Activated CD8-positive, alpha-beta memory T cell treated with anti-CD3 and anti-CD28 coated beads, Interleukin-2, amount 50 U/mL, for 24 hours (primary cell): ENCODE measurements around the gene CDH4.

Experiments
- DNase-seq: peaks from one replicate; pipeline ENCODE4 v3.0.0-alpha.2; 2020; ENCODE audit errors: extremely low read depth

CDH4 gene

DNA sequence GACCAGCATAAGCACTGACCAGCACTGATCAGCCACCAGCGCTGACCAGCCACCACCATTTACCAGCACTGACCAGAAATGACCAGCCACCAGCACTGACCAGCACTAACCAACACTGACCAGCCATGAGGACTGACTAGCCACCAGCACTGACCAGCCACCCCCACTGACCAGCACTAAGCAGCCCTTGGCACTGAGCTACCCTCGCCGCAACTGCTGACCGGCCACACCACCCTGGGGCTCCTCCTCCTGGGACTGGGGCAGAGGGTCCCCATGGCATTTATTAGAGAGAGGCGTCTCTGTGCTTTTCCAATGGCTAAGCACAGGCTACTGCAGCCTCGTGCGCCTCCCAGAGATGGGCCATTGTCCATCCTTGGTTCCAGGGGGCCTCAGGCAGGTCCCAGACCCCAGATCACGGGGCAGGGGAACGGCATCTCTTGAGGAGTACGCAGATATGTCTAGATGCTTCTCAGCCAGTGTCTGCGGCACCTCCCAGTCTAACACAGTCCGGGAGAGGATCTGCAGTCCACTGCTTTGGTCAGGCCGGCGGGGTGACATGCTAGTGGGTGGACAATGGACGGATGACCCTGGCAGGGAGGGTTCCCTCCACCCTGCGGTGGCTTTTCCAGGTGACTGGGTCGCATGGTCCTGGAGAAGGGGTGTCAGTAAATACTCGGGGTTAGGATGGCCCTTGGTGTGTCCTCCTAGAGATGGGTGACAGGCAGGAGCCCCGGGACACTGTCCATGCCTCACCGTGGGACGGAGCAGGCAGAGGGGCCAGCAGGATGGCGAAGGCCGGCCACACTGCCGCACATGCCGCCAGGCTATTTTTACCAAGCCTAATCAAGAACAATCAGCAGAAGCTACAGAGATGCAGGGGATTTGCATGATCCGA is 645.6 kb downstream of the CDH4 start:
- DNase-seq, result no peak

DNA sequence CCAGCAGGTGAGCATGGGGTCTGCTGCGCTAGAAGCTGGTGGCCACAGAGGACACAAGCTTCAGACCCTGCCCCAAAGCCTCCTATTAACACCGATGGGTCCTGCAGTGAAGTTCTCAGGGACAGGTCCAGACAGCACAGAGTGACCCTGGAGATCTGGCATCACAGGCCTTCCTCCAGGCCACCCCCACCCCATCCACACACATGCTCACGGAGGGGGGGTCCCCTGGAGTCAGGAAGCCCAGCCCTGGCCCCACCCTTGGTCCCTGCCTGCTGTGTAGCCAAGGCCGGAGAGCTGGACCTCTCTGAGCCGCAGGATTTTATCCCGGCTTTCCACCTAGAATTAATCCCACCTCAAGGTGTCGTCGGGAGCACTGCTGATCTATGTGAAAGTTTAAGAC is 646.3 kb downstream of the CDH4 start:
- DNase-seq, result no peak

DNA sequence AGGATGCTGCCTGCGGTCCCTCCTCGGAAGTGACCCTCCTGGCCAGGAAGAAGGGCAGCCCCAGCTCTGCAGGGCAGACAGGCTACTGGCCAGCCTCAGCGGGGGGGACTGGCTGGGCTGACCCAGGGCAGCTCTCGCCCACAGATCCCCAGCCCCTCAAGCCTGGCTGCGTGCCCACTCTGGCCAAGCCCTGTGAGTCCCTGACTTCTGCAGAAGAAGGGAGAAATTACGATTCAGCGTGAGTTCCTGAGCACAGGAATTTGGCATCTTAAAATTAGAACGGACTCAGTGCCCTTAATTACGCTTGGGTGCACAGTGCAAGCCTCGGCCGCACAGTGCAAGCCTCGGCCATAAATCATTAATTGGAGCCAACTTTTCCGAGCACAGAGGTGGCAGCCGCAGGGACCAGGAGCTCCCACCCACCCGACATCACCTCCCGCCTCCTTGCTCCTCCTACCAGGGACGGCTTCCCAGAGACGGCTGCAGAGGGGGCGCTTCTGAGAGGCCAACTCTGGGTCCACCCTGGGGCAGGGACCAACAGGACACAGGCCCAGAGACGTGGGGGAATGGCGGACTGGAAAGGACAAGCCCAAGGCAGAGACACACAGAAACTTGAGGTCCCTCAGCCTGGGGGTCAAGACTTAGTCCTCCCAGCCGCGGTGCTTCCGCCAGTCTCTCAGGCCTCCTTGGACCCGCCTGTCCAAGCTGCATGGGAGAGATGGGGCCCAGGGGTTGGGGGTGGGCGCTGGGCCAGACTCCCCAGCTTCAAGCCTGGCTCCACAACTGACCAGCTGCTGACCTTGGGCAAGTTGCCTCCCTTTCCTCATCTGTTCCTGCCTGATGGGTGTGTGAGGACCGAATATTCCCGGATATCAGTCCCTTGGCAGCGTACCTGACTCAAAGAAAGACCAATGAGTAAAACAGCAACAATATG is 648.2 kb downstream of the CDH4 start:
- DNase-seq, result no peak

DNA sequence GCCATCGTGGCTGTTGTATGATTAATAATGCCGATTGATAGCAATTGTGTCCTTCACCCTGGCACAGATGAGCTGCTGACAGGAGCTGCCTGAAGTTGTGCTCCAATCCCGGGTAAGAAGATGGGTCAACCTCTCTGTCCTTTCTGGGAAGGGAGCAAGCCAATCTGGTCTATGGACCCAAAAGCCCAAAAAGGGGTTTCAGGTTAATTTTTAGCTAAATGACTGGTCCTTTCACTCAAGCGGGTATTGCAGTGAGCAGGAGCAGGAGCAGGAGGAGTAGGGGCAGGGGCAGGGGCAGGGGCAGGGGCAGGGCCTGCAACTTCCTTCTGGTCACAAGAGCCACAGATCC is 648.9 kb downstream of the CDH4 start:
- no peak for DNase-seq

DNA sequence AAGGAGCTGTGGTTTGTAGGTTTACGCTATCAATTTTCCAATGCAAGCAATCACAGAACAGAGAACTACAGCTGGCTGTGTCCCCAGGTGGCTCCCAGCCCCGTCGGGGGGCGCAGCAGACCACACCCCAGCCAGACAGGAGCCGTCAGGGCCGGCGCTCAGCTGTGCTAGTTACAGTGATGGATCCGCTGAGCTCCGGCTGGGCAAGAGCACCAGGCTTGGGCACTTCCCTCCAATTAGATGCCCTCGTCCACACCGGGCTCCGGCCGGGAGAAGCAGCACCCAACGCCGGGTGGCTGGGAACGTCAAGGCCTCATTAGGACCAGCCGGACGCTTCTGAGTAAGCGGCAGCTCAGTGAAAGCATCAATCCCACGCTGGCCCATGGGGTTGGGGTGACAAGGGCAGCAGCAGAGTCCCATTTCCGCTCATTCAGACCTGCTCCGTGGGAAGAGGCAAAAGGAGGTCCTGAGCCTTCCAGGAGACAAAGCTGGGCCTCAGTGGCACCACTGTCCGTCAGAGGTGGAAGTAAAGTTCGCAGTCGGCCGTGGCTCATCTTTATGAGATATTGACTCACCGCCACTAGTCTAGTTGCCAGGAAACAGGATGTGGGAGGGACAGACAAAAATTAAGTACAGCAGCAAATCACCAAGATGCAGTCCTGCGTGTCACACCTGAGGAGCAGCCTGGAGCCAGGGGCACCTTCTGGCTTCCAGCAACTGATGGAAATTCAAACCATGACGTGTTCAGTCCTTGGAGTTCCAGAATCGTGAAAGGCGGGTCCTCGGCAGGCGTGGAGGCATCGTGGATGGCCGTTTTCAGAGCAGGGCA is 649.5 kb downstream of the CDH4 start:
- no peak for DNase-seq

DNA sequence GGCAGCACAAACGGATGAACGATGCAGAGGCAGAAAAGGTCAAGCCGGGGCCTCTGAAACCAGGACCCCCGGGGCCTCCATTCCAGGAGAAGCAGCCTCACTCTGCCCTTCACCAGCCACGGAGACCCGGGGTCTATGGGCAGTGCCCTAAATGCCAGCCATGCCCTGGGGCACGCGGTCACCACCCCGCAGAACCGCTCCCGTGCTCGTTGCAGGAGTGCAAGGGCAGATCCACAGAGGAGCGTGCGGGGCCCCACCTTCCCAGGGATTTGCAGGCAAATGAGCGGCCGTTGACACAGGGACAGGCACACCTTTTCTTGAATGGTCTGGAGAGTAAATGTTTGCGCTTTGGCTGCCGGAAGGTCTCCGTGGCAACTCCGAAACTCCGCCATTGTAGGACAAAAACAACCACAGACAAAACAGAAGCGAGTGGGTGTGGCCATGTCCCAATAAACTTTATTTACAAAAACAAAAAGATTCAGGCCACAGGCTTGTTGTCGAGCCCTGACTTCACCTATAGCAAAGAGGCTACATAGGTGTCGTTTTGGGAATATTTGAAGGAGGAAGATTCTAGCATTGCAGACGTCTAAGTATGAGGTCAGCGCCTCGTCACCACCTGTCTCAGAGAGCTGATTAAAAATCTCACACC is 650.3 kb downstream of the CDH4 start:
- no peak for DNase-seq

DNA sequence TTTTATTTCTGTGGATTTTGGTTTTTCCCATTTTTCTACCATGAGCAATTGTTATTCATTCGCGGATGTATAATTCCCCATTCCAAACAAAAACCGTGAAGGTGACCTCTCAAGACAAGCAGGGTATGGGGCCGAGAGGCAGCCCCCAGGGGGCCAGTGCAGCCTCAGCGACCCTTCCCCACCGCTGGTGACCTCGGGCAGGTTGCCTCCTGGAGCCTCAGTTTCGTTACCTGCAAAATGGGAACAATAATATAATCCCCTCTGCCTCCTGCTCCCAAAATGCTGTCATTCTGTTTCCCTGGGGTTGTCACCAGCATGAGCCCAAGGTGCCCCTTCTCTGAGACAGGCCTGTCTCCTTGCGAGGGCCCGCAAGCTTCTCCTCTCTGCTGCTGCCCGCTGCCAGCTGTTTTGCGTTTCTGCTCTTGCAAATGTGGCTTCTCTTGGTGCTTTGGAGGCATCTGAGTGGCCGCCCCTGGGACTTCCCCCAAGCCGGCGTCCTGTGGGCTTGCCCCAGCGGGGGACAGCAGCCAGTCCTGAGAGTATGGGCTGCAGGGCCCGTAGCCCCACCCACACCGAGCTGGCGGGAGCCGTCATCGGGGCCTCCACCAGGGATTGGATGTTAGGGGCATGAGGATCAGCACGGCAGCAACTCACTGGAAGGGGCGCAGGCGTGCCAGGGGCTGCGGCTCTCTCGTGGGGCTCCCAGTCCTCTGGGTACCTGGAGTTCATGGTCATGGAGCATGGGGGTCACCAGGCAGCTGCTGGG is 651.7 kb downstream of the CDH4 start:
- DNase-seq, result no peak

DNA sequence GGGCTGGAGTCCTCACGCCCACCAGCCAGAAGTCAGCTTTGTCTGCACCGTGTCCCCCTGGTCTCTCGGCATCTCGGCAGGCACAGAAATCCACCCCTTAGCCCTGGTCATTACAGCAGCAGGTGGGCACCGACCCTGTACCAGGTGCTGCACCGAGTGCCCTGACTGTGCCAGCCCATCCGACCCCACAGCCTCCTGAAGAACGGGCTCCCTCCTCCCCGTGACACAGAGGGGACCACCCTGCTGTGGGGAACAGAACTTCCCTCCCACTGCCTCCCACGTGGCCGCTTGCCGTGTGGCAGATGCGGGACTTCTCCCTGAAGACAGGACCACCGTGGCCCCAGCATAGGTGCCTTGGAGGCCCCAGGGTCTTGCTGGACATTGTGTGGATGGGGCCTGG is 652.4 kb downstream of the CDH4 start:
- DNase-seq, result no peak

DNA sequence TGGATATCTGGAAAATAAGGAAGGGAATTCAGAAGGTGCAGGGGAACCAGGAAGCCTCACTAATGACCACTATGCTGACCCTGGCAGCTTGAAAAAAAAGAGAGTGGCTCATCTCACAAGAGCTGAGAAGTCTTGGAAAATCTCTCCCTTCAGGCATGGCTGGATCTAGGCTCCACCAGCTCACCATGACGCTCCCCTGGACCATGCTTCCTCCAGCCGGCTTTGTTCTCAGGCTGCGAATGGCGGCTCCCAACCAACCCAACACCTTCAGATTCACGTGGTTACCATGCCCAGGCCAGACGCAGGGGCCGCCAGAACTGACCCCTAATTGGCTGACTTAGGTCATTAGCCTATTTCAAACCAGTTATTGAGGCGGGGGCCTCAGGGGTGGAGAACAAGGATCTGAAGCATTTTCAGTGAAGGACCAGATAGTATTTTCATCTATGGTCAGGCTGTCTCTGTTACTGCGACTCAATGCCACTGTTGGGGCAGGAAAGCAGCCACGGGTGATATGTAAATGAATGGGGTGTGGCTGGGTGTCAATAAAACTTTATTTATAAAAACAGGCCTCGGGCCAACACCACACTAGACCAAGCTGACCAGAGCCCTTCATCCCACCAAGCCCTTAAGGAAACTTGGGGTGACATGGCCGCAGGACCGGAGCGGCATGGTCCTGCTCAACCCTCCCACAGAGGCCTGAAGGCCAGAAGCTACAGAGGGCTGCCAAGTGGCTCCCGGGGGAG is 653.9 kb downstream of the CDH4 start:
- no peak for DNase-seq

DNA sequence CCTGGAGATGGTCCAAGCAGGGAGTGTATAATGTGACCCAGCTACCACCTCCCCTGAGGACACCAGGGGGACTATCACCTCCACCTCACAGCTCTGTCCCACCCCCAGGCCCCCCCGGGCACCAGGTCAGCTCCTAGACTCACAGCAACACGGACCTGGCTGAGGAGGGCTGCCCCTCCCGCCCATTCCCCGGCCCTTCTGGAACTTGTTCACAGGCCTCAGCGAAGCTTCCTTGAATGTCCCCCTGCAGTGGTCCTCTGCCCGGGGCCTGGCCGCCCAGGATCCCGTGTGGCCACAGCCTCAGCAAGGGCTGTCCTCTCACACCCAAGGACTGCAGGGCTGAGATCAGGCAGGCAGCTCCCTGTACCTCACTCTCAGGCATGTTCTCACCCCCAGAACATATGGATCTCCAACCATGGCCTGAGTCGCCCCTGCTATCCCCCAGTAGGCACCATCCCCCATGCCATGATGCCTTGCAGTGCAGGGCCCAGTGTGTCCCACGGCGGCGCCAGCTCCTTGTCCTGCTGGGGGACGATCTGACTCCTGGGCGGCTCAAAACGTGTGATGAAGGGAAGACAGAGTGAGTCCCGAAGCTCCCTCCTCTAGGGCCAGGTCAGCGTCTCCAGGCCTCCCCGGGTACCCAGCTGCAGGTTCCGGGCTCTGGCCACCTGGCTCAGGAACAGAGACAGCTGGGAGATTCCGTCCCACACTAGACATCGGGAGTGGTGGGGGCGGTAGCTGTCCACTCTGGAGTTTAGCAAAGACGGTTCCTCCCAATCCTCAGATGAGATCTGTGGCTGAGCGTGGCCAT is 655.2 kb downstream of the CDH4 start:
- DNase-seq, result no peak

DNA sequence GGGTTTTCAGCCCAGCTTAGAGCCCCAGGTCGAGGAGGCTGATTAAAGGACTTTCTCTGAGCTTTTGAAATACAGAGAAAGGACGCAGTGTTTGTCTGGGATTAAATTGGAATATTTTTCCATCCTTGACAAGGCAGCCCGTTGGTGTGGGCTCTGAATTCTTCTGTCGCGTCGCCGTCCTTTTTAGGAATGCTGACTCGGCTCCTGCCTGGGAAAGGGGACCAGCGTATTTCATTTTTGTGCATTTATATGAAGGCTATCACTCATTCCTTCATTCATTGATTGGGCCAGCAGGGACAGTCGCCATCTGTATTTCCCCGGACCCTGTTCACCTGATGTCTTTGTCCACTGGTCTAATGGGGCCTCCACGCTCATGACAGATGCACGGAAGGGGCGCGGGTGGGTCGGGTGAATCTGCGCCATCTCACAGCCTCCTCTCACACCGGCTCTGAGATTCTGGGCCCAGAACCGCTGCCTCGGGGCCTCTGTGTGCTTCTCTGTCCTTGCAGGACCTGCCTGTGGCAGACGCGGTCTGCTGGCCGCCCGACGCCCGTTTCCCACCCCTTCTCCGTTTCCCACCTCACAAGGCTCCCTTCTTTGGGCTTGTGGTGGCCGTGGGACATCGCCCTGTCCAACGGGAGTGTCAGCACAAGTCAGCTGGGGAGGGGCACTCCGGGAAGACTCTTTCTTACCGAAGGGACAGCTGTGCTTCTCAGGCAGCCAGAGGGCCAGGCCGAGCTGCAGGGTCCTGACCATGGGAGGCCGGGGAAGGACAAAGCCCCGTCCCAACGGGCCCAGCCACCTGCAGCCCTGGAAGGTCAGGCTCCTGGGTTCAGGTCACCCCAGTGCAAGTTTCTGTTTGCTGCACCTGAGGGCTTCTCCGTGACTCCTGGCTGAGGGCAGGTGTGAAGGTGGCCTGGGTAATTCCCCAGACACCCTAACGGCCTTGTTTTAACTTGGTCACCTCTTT is 656.3 kb downstream of the CDH4 start:
- no peak for DNase-seq

DNA sequence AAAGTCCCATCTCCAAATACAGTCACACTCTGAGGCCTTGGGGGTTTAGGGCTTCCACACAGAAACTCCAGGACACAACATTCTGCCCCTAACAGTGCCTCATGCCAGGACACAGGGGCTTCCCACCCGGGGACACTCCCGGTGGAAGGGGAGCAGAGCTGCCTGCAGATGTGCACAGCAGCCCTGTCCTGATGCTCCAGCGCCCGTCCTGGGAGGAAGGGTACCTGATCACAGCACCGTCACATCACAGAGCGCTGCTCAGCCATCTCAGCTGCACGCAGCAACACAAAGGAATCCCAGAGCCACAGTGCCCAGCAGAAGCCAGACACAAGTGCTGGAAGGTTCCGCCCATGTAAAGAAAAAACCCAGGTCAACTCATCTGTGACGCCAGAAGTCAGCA is 657.0 kb downstream of the CDH4 start:
- no peak for DNase-seq

DNA sequence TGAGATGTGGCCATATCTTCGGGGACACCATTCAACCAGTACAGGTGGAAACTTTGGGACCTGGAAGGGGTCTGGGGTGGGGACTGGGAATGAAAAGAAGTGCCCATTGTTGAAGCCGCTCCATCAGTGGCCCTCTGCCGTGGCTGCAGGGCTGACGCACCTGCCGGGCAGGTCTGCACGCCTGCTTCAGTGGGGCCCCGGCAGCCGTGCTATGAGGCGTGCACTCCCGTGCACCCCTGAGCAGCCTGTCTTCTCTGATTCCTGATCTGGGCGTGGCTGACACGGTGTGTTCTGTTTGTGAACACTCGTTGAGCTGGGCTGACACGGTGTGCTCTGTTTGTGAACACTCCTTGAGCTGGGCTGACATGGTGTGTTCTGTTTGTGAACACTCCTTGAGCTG is 657.8 kb downstream of the CDH4 start:
- no peak for DNase-seq

DNA sequence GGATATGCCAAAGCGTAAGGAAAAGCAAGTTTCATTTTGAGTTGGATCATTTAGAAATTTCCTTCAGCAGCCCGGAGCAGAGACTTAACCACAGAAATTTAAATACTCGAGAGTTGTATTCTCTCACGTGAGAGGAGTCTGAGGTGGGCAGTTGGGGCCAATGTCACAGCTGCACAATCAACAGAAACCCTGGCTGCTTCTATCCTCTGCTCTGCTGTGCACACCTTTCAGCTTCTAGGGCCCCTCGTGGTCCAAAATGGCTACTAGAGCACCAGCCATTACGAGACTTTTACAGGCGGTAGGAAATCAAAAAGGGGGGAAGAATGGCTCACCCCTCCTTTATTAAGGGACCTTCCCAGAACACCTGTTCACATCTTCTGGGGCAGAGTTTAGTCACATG is 659.8 kb downstream of the CDH4 start:
- no peak for DNase-seq

DNA sequence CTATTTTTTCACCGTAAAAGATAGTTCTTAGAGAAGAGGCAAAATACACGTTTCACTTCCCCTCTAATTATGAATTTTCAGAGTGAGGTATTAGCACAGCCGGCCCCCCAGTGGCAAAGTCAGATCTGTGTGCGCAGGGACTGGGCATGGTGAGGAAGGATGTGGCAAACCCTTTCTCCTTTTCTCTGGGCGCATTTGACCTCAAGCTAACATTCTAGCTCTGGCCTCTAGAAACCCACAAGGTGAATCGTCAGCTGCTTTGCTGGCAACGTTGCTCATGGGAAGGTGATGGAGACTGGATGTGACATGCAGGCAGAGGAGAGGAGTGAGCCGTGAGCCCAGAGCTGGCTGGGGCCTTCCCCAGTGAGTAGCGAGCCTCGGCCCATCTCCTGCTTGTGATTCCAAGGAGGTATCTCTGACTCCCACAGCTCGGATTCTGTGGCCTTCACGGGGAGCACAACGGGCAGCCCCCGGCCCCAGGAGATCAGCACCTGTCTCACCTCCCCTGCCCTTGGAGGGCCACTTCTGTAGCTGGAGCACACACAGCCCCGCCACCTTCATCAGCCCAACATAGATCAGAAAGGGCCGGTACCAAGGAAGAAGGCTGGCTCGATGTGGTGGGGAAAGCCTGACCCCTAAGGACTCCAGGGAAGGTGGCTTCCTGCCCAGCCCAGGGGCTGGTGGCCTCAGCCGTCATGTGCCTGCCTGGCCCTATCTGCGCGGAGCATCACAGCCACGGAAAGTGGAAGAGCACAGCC is 660.8 kb downstream of the CDH4 start:
- DNase-seq, result no peak

DNA sequence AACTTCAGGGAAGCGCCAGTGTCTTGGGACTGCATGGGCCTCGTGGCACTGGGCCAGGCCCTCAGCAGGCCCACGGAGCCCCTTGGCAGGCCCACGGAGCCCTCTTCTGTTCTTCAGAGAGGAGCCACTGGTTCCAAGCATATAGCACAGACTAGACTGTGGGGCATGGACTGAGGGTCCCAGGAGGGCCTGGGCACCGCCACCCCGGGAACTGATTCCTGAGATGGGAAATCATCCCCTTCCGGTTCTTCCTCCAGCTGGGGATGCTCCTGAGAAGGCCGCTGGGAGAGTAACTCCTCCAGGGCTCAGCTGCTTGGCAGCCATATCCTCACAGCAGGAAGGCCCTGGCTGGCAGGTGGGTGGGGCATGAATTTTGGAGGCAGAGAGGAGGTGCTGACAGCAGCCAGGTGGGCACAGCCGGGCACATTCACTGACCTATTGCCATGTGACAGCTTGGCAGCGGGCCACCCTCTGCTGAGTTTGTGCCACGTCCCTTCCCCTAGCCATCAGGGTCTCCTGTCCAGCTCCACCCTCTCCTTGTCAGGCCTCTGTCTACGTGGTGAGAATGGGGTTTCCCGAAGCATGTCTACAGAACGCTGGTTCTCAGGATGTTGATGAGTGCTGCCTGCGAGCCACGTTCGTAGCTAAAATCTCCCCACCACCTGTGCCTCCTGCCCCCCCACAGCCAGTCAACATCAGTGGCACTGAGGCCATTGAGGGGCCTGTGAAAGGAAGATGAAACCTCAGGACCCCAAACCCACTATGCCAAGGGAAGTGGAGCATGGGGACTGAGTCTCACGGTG is 661.6 kb downstream of the CDH4 start:
- DNase-seq, result no peak
